GM18868 (cell line): ENCODE results near the gene UNKL.

Source experiments
- ATAC-seq: cut with Tn5 transposase; IDR thresholded peaks from one replicate; pipeline ENCODE4 v1.9.1; 2021; ENCODE audit warnings: mild to moderate bottlenecking, moderate library complexity; ENCODE audit not compliant: unreplicated experiment

Gene UNKL

GRCh38 chr16:1407753-1408152, 6.8 kb downstream of the UNKL start:
- no peak for ATAC-seq

- no peak for ATAC-seq
Measured at GRCh38 chr16:1403733-1404132, 10.8 kb downstream of the UNKL start.

GRCh38 chr16:1403036-1403435, 11.5 kb downstream of the UNKL start:
- no peak for ATAC-seq

- no peak for ATAC-seq
Measured at GRCh38 chr16:1401758-1402154, 12.7 kb downstream of the UNKL start.

- no peak for ATAC-seq
Measured at GRCh38 chr16:1401061-1401757, 13.3 kb downstream of the UNKL start.

GRCh38 chr16:1398826-1399581, 15.5 kb downstream of the UNKL start:
- no peak for ATAC-seq

- no peak for ATAC-seq
Measured at GRCh38 chr16:1398351-1398750, 16.2 kb downstream of the UNKL start.

- no peak for ATAC-seq
Measured at GRCh38 chr16:1397779-1398178, 16.7 kb downstream of the UNKL start.

- ATAC-seq, result no peak
Measured at GRCh38 chr16:1395444-1396031, 19.0 kb downstream of the UNKL start.

GRCh38 chr16:1394367-1394951, 20.0 kb downstream of the UNKL start:
- no peak for ATAC-seq

GRCh38 chr16:1393613-1394176, 20.8 kb downstream of the UNKL start:
- no peak for ATAC-seq

GRCh38 chr16:1392826-1393225, 21.7 kb downstream of the UNKL start:
- ATAC-seq, result no peak

GRCh38 chr16:1390239-1390779, 24.2 kb downstream of the UNKL start:
- ATAC-seq, result no peak

GRCh38 chr16:1389762-1390161, 24.7 kb downstream of the UNKL start:
- no peak for ATAC-seq

- no peak for ATAC-seq
Measured at GRCh38 chr16:1387331-1387730, 27.2 kb downstream of the UNKL start.

GRCh38 chr16:1385232-1385631, 29.3 kb downstream of the UNKL start:
- ATAC-seq, result no peak

GRCh38 chr16:1383556-1383955, 30.9 kb downstream of the UNKL start:
- no peak for ATAC-seq

- no peak for ATAC-seq
Measured at GRCh38 chr16:1381612-1382406, 32.7 kb downstream of the UNKL start.

GRCh38 chr16:1380195-1380594, 34.3 kb downstream of the UNKL start:
- no peak for ATAC-seq

- ATAC-seq, result peak; percentile 62
Measured at GRCh38 chr16:1379304-1380076, 35.0 kb downstream of the UNKL start.
